ENCODE results near the gene HCFC2.

HCFC2 gene

GRCh38 chr12:104049903-104050356 lies 14.4 kb upstream of the HCFC2 start, which contains the start of gene GLT8D2:
Gene GLT8D2, minus strand, starts transcription at chr12:104050187. Its CDS starts 30,539 bp downstream, at chr12:104019648.
- no peaks in the 10 kb centered on the region for H3F3A ChIP-seq (ENCODE audit: control insufficient read depth, insufficient read depth)
- no peaks in the 10 kb centered on the region for H3K9me2 ChIP-seq (replicated peaks; ENCODE audit: control insufficient read depth, low read length)
- no peaks in the 10 kb centered on the region for H3K79me2 ChIP-seq (ENCODE audit: control insufficient read depth, low read length)
- H3K9me3 ChIP-seq (ENCODE audit: control insufficient read depth, insufficient read depth, low read length) = no peaks in the 10 kb centered on the region
- H3K4me1 ChIP-seq (ENCODE audit: control insufficient read depth, low read length) = peaks cover 6% of the 10 kb centered on the region
- no peaks in the 10 kb centered on the region for H4K20me1 ChIP-seq (ENCODE audit: control insufficient read depth, insufficient read depth, low read depth, low read length)
- no peaks in the 10 kb centered on the region for H3K36me3 ChIP-seq (ENCODE audit: control insufficient read depth, low read length)
- no peak within 1 kb of the TSS for H3K4me3 ChIP-seq (ENCODE audit: low read length)
- no peak for TF ChIP-seq CTCF (IDR thresholded peaks at IDR 0.05; ENCODE audit: low read depth, low read length, poor library complexity, severe bottlenecking)
- TF ChIP-seq EZH2phosphoT487 (IDR thresholded peaks at IDR 0.05; ENCODE audit: borderline replicate concordance, low read length) = no peak
- H3K27me3 ChIP-seq (ENCODE audit: control insufficient read depth, low read length) = peaks cover 26% of the 10 kb centered on the region
- H3K4me2 ChIP-seq (ENCODE audit: low read length) = no peak within 1 kb of the TSS
- no peak within 1 kb of the TSS for H3K27ac ChIP-seq (ENCODE audit: low read depth, low read length)

GRCh38 chr12:104050436-104050835 lies 13.9 kb upstream of the HCFC2 start:
- H3K27me3 ChIP-seq (ENCODE audit: control insufficient read depth, low read length) = peaks cover 30% of the 10 kb centered on the region
- H3K36me3 ChIP-seq (ENCODE audit: control insufficient read depth, low read length) = no peaks in the 10 kb centered on the region
- H3F3A ChIP-seq (ENCODE audit: control insufficient read depth, insufficient read depth) = no peaks in the 10 kb centered on the region
- no peaks in the 10 kb centered on the region for H4K20me1 ChIP-seq (ENCODE audit: control insufficient read depth, insufficient read depth, low read depth, low read length)
- H3K4me1 ChIP-seq (ENCODE audit: control insufficient read depth, low read length) = peaks cover 1% of the 10 kb centered on the region; the same call in 1 of the 2 replicates
- no peak for TF ChIP-seq CTCF (IDR thresholded peaks at IDR 0.05; ENCODE audit: low read depth, low read length, poor library complexity, severe bottlenecking)
- no peak for TF ChIP-seq EZH2phosphoT487 (IDR thresholded peaks at IDR 0.05; ENCODE audit: borderline replicate concordance, low read length)
- H3K79me2 ChIP-seq (ENCODE audit: control insufficient read depth, low read length) = no peaks in the 10 kb centered on the region
- H3K4me2 ChIP-seq (ENCODE audit: low read length) = no peak overlapping the region
- no peaks in the 10 kb centered on the region for H3K9me2 ChIP-seq (replicated peaks; ENCODE audit: control insufficient read depth, low read length)
- no peak overlapping the region for H3K4me3 ChIP-seq (ENCODE audit: low read length)
- no peak overlapping the region for H3K27ac ChIP-seq (ENCODE audit: low read depth, low read length)
- H3K9me3 ChIP-seq (ENCODE audit: control insufficient read depth, insufficient read depth, low read length) = no peaks in the 10 kb centered on the region

- Histone ChIP-seq H3K9me3 (ENCODE audit: control insufficient read depth, insufficient read depth, low read length) (no peaks in the 10 kb centered on the region), H3K27ac (ENCODE audit: low read depth, low read length) (no peak overlapping the region), H4K20me1 (ENCODE audit: control insufficient read depth, insufficient read depth, low read depth, low read length) (no peaks in the 10 kb centered on the region), H3F3A (ENCODE audit: control insufficient read depth, insufficient read depth) (no peaks in the 10 kb centered on the region), H3K27me3 (ENCODE audit: control insufficient read depth, low read length) (peaks cover 44% of the 10 kb centered on the region), H3K9me2 (replicated peaks; ENCODE audit: control insufficient read depth, low read length) (no peaks in the 10 kb centered on the region), H3K4me3 (ENCODE audit: low read length) (no peak overlapping the region), H3K36me3 (ENCODE audit: control insufficient read depth, low read length) (no peaks in the 10 kb centered on the region), H3K79me2 (ENCODE audit: control insufficient read depth, low read length) (no peaks in the 10 kb centered on the region), H3K4me1 (ENCODE audit: control insufficient read depth, low read length) (no peaks in the 10 kb centered on the region), H3K4me2 (ENCODE audit: low read length) (no peak overlapping the region)
- TF ChIP-seq EZH2phosphoT487 (IDR thresholded peaks at IDR 0.05; ENCODE audit: borderline replicate concordance, low read length) (no peak), CTCF (IDR thresholded peaks at IDR 0.05; ENCODE audit: low read depth, low read length, poor library complexity, severe bottlenecking) (no peak)
Measured at GRCh38 chr12:104054681-104055346, 9.5 kb upstream of the HCFC2 start.

Data from DOHH2 (cell line).